ENCODE measurements around the gene ADAMTS5.

DNA sequence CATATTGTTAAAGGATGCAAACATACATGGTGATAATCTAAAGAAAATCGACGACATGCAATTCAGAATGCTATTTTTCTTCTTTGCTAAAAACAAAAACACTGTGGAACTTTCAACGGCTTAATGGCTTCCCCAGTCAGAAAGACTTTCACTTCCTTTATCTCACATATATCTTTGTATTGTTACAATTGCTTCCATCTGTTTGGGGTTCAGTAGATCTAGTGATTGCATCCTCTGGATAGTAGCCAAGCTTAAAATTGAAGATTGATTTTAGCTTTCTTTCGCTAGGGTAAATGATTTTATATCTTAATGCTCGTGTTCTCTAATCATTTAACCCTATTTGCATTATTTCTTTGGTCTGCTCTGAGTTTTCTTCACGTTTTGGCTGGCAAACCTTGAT lies 89.9 kb downstream of the ADAMTS5 start:
- TF ChIP-seq, protein P1, sequence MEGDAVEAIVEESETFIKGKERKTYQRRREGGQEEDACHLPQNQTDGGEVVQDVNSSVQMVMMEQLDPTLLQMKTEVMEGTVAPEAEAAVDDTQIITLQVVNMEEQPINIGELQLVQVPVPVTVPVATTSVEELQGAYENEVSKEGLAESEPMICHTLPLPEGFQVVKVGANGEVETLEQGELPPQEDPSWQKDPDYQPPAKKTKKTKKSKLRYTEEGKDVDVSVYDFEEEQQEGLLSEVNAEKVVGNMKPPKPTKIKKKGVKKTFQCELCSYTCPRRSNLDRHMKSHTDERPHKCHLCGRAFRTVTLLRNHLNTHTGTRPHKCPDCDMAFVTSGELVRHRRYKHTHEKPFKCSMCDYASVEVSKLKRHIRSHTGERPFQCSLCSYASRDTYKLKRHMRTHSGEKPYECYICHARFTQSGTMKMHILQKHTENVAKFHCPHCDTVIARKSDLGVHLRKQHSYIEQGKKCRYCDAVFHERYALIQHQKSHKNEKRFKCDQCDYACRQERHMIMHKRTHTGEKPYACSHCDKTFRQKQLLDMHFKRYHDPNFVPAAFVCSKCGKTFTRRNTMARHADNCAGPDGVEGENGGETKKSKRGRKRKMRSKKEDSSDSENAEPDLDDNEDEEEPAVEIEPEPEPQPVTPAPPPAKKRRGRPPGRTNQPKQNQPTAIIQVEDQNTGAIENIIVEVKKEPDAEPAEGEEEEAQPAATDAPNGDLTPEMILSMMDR (IDR thresholded peaks at IDR 0.05 in 4 of 5, conservative IDR thresholded peaks at IDR 0.05 in 1 of 5): no peak
- no peak for TF ChIP-seq POLR2A (IDR thresholded peaks at IDR 0.05)
